Skeletal muscle tissue (tissue), 4 donors: ENCODE results near the gene DGKE. TPM values are rescaled to one million over a fixed set of nuclear protein-coding genes. Genes with fewer than 3 reads are reported as not detected.

Experiments
- H3K27ac ChIP-seq: one replicate; pipeline ENCODE4 v1.7.0; 2013; ENCODE audit warnings: mild to moderate bottlenecking, low read depth, low read length, inconsistent platforms
- H3K27me3 ChIP-seq, 3 donors: one replicate each; pipeline ENCODE4 v1.7.0; 2013; ENCODE audit warnings: low read length in 3 of 3; ENCODE audit not compliant: control insufficient read depth in 3 of 3, insufficient read depth in 3 of 3
- H3K36me3 ChIP-seq, 3 donors: one replicate each; pipeline ENCODE4 v1.7.0; 2013; ENCODE audit warnings: low read length in 3 of 3; ENCODE audit not compliant: control insufficient read depth in 3 of 3, insufficient read depth in 3 of 3
- H3K4me1 ChIP-seq, 3 donors: one replicate each; pipeline ENCODE4 v1.7.0; 2013; ENCODE audit warnings: low read length in 3 of 3, mild to moderate bottlenecking in 3 of 3; ENCODE audit not compliant: control insufficient read depth in 3 of 3, insufficient read depth in 3 of 3
- H3K4me3 ChIP-seq, 3 donors: one replicate each; pipeline ENCODE4 v1.7.0; 2013; ENCODE audit warnings: low read length in 3 of 3
- H3K9ac ChIP-seq, 3 donors: one replicate each; pipeline ENCODE4 v1.7.0; 2013; ENCODE audit warnings: low read length in 3 of 3, mild to moderate bottlenecking in 3 of 3, moderate library complexity in 2 of 3, low read depth in 1 of 3
- H3K9me3 ChIP-seq, 3 donors: one replicate each; pipeline ENCODE4 v1.7.0; 2013; ENCODE audit warnings: low read length in 3 of 3; ENCODE audit not compliant: control insufficient read depth in 3 of 3
- total RNA-seq: library from RNA; depleted of rRNA; stranded (reverse); fragments of >200 nt; gene quantifications from one replicate; pipeline ENCODE4 v1.2.3, GENCODE V29; 2014
- donor health status: Osteomylitis.

Gene DGKE
- total RNA-seq, 1 donor from 2014 or later = 6.8 TPM

DNA sequence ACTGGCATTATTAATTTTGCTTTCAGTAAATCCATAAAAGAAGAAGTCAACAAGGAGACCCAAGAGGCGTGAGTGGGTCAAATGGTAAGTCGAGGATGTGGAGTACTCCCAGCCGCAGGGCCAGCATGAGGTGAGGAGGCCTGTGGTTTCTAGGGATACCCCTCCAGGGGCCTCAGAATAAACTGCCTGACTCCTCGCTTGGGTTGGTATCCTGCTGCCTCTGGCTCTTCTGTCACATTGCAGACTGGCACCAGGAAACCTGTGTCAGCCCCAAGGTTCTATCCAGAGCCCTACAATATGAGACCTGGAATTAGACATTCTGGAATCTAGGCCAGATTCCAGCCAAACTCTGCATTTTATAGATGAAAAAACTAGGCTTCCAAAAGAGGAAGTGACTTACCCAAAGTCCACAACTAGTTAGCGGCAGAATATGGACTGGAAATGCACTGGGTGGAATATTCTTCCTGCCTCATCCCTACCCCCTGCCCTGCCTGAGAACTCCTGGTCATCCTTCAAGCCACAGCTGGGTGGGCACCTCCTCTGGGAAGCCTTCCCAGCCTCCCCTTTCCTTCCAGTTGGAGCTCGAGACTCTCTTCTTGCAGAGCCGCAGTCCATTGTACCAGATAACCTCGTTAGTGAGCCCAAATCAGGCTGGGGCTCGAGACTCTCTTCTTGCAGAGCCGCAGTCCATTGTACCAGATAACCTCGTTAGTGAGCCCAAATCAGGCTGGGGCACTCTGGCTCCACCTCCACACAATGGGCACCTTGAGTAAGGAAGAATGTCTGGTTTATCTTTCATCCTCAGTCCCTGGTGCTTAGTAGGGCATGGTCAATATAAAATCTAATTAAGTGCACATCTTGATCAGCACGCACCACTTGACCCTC, 22.8 kb upstream of the DGKE start:
- Histone ChIP-seq H3K9me3 (no peaks in the 10 kb centered on the region), H3K4me1 (no peaks in the 10 kb centered on the region), H3K27me3 (no peaks in the 10 kb centered on the region), H3K4me3 (no peak overlapping the region), H3K9ac (no peak overlapping the region), H3K36me3 (no peaks in the 10 kb centered on the region), H3K27ac (no peak overlapping the region)

DNA sequence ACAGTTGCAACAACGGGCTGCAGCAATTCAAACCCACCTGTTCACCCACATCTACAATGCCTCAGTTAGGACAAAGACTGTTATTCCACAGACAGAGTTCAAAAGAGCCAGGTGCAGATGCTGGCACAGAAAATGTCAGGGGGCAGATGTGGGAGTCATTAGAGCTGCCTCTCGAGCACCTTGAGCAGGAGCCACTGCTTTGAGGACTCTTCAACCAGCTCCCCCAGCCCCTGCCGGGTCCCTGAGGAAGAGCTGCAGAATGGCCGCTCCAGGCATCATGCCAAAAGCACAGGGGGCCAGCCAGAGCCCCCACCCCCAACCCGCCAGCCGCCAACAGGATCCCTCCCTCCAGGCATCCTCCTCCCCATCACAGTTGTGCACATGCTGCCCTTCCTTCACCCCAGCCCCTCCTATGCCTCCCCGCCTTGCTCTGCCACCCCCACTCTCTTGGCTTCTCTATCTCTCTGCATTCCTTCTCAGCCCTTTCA, 21.0 kb upstream of the DGKE start:
- Histone ChIP-seq H3K27me3 (no peaks in the 10 kb centered on the region), H3K27ac (no peak overlapping the region), H3K9ac (no peak overlapping the region), H3K4me3 (no peak overlapping the region), H3K36me3 (no peaks in the 10 kb centered on the region), H3K9me3 (no peaks in the 10 kb centered on the region), H3K4me1 (no peaks in the 10 kb centered on the region)

DNA sequence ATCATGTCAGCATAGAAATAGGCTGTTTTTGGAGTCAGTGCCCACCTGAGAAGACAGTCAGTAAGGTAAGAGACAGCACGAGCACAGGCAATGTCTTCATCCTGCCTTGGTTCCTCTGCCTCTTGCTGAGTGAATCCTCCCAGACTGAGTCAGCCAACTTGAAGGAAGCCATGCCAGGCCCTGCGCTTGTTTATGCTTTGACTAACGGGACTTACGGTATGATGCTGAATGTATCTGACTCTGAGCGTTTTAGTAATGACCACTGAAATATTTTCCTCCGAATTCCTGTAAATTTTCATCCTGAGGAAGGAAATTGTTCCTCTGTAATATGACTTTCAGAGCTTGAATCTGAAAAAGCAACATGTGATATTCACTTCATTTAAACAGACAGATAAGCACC, 18.2 kb upstream of the DGKE start:
- no peaks in the 10 kb centered on the region for H3K9me3 ChIP-seq
- no peaks in the 10 kb centered on the region for H3K27me3 ChIP-seq
- H3K4me1 ChIP-seq = peaks cover 0 to 8% (median 2%) of the 10 kb centered on the region in 3 donors
- no peak overlapping the region for H3K9ac ChIP-seq
- no peak overlapping the region for H3K4me3 ChIP-seq
- no peak overlapping the region for H3K27ac ChIP-seq
- no peaks in the 10 kb centered on the region for H3K36me3 ChIP-seq

DNA sequence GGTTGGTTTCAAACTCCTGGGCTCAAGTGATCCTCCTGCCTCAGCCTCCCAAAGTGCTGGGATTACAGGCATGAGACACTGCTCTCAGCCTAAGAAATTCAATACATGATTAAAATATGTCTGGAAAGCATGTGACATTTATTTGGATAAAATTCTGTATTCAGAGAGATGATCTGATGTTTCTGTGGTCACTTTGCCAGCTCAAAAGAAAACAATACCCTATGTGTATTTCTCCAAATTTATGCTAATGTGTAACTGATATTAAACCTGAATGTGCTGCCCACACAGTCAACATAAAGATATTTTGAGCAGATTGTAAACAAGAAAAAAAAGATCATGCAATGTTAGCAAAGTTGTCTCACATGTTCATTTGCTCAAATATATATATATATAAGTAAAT, 16.9 kb upstream of the DGKE start:
- H3K4me1 ChIP-seq = peaks cover 0 to 8% (median 2%) of the 10 kb centered on the region in 3 donors
- H3K36me3 ChIP-seq = no peaks in the 10 kb centered on the region
- no peaks in the 10 kb centered on the region for H3K9me3 ChIP-seq
- H3K9ac ChIP-seq = no peak overlapping the region
- no peak overlapping the region for H3K27ac ChIP-seq
- H3K4me3 ChIP-seq = no peak overlapping the region
- no peaks in the 10 kb centered on the region for H3K27me3 ChIP-seq

DNA sequence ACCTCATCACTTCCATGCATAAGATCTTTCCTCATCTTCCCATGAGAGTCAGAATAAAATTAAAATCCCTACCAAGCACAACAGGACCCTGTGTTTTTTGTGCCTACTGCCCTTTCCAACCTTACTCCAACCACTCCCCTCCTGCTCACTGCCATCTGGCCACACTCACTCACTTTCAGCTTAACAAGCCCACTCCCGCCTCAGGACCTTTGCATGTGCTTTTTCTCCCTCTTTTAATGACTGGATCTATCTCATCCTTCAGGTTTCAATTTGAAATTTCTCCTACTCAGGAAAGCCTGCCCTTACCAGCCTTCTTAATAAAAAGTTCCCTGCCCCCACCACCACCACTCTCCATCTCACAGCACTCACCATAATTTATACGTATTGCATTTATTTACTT, 14.9 kb upstream of the DGKE start:
- Histone ChIP-seq H3K36me3 (no peaks in the 10 kb centered on the region), H3K27ac (no peak overlapping the region), H3K9ac (no peak overlapping the region), H3K4me1 (peaks cover 2 to 8% (median 3%) of the 10 kb centered on the region in 3 donors), H3K4me3 (no peak overlapping the region), H3K27me3 (no peaks in the 10 kb centered on the region), H3K9me3 (no peaks in the 10 kb centered on the region)

DNA sequence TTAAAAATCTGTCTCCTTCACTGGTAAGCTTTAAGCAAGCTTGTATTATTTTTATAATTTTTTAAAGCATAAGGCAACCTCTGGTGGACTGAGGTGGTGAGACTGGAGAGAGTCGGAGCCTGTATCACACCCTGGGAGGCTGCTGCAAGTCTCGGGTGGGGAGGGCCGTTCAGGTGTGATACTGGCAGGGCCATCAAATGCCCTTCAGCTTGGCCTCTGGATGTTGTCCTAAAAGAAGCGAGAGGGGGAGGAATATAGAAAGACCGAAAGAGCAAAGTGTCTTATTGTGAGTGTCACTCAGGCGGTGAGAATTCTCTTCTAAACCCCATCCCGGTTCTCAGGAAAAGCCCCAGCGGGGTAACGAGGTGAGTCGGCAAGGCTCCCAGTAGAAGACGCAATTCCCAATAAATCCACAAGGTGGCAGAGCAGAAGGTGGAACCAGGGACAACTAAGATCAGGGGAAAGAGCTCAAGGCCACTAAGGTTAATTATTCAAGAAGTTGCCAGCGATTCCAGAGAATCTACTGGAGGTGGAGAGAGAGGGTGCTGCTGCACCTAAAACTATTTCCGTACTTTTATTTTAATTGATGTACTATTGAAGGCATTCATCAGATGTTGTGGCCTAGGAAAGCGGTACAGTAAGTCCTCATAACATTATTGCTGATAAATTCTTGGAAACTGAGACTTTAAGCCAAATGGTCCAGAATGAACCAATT, 14.4 kb upstream of the DGKE start:
- Histone ChIP-seq H3K27me3 (no peaks in the 10 kb centered on the region), H3K4me3 (no peak overlapping the region), H3K9me3 (no peaks in the 10 kb centered on the region), H3K4me1 (peaks cover 2 to 8% (median 3%) of the 10 kb centered on the region in 3 donors), H3K36me3 (no peaks in the 10 kb centered on the region), H3K9ac (no peak overlapping the region), H3K27ac (no peak overlapping the region)

DNA sequence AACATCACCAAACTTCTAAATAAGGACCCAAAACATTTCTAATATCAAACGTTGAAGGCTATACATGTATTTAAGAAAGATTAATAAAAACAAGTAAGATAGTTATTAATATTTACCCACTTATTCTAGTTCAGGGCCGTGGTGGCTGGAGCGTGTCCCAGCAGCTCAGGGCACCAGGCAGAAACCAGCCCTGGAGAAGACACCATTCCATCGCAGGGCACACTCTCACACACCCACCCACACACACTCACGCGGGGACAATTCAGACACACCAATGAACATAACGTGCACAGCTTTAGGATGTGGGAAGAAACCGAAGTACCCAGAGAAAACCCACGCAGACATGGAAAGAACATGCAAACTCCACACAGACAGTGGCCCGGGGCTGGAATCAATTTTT, 13.7 kb upstream of the DGKE start:
- H3K27me3 ChIP-seq = no peaks in the 10 kb centered on the region
- no peaks in the 10 kb centered on the region for H3K36me3 ChIP-seq
- H3K4me1 ChIP-seq = peaks cover 2 to 8% (median 3%) of the 10 kb centered on the region in 3 donors
- no peak overlapping the region for H3K27ac ChIP-seq
- no peaks in the 10 kb centered on the region for H3K9me3 ChIP-seq
- no peak overlapping the region for H3K9ac ChIP-seq
- H3K4me3 ChIP-seq = no peak overlapping the region

DNA sequence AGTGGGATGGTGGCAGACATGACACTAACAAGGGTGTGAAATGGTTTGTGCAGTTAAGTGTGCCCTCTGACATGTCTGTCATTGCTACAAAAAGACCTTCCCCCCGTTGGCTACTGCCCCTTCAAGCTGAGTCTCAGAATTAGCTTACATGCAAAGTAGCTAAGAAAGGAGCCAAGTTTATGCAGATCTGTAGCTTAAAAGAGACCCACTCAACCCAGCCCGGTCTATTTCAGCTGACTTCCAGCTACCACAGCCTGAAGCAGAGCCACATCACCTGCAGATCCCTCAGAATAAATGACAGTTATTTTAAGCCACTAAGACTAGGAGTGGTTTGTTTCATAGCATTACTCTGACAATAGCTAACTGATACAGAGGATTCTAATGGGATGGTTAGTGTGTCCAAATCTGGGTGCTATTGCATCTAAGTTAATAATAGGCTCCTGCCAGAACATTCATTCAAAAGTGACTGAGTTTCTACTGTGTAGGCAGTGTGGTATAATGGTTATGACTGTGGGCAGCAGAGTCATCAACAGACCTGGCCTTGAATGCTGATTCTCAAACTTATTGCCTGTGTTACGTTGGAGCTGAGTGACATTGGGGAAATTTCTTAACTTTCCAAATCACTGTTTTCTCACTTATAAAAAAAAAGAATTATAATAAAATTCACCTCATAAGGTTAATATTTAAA, 12.0 kb upstream of the DGKE start:
- no peaks in the 10 kb centered on the region for H3K36me3 ChIP-seq
- no peak overlapping the region for H3K4me3 ChIP-seq
- H3K27ac ChIP-seq = no peak overlapping the region
- no peak overlapping the region for H3K9ac ChIP-seq
- H3K27me3 ChIP-seq = no peaks in the 10 kb centered on the region
- no peaks in the 10 kb centered on the region for H3K9me3 ChIP-seq
- H3K4me1 ChIP-seq = peaks cover 2 to 8% (median 3%) of the 10 kb centered on the region in 3 donors

DNA sequence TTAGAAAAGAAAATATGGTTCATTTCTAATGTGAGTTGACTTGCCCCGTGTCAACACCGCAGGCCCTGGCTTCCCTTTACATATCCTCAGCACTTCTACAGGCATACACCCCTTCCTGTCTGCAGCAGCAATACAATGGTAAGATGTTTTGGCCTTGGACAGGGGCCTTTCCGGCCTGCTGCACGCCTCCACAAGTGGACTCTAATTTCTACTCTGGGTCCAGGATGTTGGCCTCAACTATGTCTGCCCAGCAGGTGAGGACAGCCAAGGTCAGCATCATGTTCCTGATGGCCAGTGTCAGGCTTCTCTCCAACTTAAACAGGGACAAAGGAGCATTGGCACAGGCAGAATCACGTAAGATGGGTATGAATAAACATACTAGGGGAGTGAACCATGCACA, 11.2 kb upstream of the DGKE start:
- no peaks in the 10 kb centered on the region for H3K27me3 ChIP-seq
- H3K36me3 ChIP-seq = no peaks in the 10 kb centered on the region
- peaks cover 2 to 8% (median 3%) of the 10 kb centered on the region in 3 donors for H3K4me1 ChIP-seq
- H3K9me3 ChIP-seq = no peaks in the 10 kb centered on the region
- no peak overlapping the region for H3K27ac ChIP-seq
- no peak overlapping the region for H3K9ac ChIP-seq
- no peak overlapping the region for H3K4me3 ChIP-seq
